Hepatocyte (in vitro differentiated cells): ENCODE data around the gene ATG16L2. TPM values are rescaled to one million over a fixed set of nuclear protein-coding genes. Genes with fewer than 3 reads are reported as not detected.

Experiments used
- DNase-seq: peaks from one replicate; pipeline ENCODE4 v3.0.0-alpha.2; 2016; ENCODE audit warnings: low spot score
- H2AFZ ChIP-seq: fragments of 200-600 bp; sonication (generic); 2 replicates; pipeline ENCODE4 v1.6.0; 2016; ENCODE audit warnings: antibody characterized with exemption, mild to moderate bottlenecking
- H3K27ac ChIP-seq: fragments of 200-600 bp; sonication (generic); 2 replicates; pipeline ENCODE4 v1.5.1; 2016; ENCODE audit warnings: mild to moderate bottlenecking
- H3K27me3 ChIP-seq: fragments of 200-600 bp; sonication (generic); 2 replicates; pipeline ENCODE4 v1.6.1; 2016
- H3K36me3 ChIP-seq: fragments of 200-600 bp; sonication (generic); replicated peaks from 2 replicates; pipeline ENCODE4 v1.5.1; 2016; ENCODE audit warnings: low read depth; ENCODE audit not compliant: insufficient read depth
- H3K4me1 ChIP-seq: fragments of 200-600 bp; sonication (generic); 2 replicates; pipeline ENCODE4 v1.5.1; 2016; ENCODE audit warnings: mild to moderate bottlenecking, moderate library complexity; ENCODE audit not compliant: insufficient read depth
- H3K4me2 ChIP-seq: fragments of 200-600 bp; sonication (generic); 2 replicates; pipeline ENCODE4 v1.6.0; 2016
- H3K4me3 ChIP-seq: fragments of 200-600 bp; sonication (generic); 2 replicates; pipeline ENCODE4 v1.5.1; 2016; ENCODE audit warnings: mild to moderate bottlenecking
- H3K79me2 ChIP-seq: fragments of 200-600 bp; sonication (generic); 2 replicates; pipeline ENCODE4 v1.6.0; 2017; ENCODE audit warnings: mild to moderate bottlenecking
- H3K9me2 ChIP-seq: fragments of 200-600 bp; sonication (generic); replicated peaks from 2 replicates; pipeline ENCODE4 v1.6.0; 2017; ENCODE audit warnings: mild to moderate bottlenecking; ENCODE audit not compliant: insufficient read depth
- H3K9me3 ChIP-seq: fragments of 200-600 bp; sonication (generic); 2 replicates; pipeline ENCODE4 v1.5.1; 2016; ENCODE audit warnings: low read depth, mild to moderate bottlenecking
- H4K20me1 ChIP-seq: fragments of 200-600 bp; sonication (generic); 2 replicates; pipeline ENCODE4 v1.6.0; 2016; ENCODE audit warnings: mild to moderate bottlenecking; ENCODE audit not compliant: insufficient read depth, poor library complexity, severe bottlenecking
- EZH2 ChIP-seq: fragments of 200-600 bp; sonication (generic); IDR thresholded peaks from 2 replicates; pipeline ENCODE4 v1.6.1; 2016; ENCODE audit warnings: antibody characterized with exemption, mild to moderate bottlenecking, borderline replicate concordance
- EZH2phosphoT487 ChIP-seq: fragments of 200-600 bp; sonication (generic); IDR thresholded peaks from one replicate; pipeline ENCODE4 v1.6.1; 2018; ENCODE audit warnings: antibody characterized with exemption, mild to moderate bottlenecking, low read depth, moderate library complexity; ENCODE audit not compliant: unreplicated experiment, severe bottlenecking
- WGBS: methylation state at CpG from one replicate; pipeline ENCODE4 v1.1.6; 2016; ENCODE audit warnings: low lambda C conversion rate; ENCODE audit errors: missing lambda C conversion rate; 5-methylcytosine and 5-hydroxymethylcytosine counted together
- polyA plus RNA-seq: library from polyadenylated mRNA; unstranded; fragments of >200 nt; fragmentation: Nextera tagmentation; extraction: Ambion mirVana; gene quantifications from 2 replicates; pipeline ENCODE4 v1.2.1, GENCODE V29; 2016
- total RNA-seq: library from RNA; depleted of rRNA; stranded (reverse); fragments of >200 nt; gene quantifications from 2 replicates; pipeline ENCODE4 v1.2.3, GENCODE V29; 2014
- TF ChIP-seq, protein P1 (sequence below): fragments of 200-600 bp; sonication (generic); IDR thresholded peaks from 2 replicates; pipeline ENCODE4 v1.5.1; 2016; ENCODE audit warnings: antibody characterized with exemption, mild to moderate bottlenecking; ENCODE audit not compliant: poor library complexity

Gene ATG16L2
- total and polyA plus RNA-seq, 2 experiments from 2014 or later, result 11.5 to 20.3 TPM

DNA sequence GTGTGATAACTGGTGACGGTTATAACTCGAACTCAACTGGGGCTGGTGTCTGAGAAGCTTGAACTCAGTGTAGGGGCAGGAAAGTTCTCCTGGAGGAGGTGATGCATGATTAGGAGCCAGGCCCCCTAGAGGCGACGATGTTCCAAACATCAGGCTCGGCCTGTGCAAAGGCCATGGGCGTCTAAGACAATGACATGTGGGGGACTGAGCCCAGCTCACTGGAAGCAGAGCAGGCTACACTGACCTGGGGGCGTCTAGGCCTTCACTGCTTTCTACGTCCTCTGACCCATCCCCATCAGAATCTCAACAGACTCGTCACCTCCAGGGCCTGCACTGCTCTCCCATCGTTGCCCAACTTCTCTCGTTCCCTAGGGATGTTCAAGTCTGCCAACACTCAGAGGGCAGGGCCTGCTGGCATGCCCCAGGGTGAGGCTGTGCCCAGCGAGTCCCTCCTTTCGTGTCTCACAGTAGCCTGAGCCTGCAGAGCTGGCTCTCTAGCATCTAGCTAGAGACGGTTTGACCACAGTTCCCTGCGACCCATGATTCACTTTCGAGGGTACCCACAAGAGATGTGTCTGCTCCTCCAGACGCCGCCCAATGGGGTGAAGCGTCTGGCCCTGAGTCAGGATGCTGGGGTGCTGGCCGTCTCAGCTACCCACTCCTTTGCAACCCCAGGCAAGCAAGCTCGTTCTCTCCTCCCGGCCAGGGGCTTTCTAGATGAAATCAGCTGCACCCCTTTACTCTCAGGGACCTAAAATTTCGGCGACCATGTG, 1.1 kb upstream of the ATG16L2 start:
- peak overlapping the region; percentile 98 for H3K4me3 ChIP-seq
- H3K9me3 ChIP-seq, result no peaks in the 10 kb centered on the region
- H3K79me2 ChIP-seq, result peaks cover 33% of the 10 kb centered on the region
- peak; percentile 49 for DNase-seq
- no peaks in the 10 kb centered on the region for H4K20me1 ChIP-seq
- H3K36me3 ChIP-seq, result no peaks in the 10 kb centered on the region
- H3K9me2 ChIP-seq, result no peaks in the 10 kb centered on the region
- H3K27ac ChIP-seq, result peak overlapping the region; percentile 99
- peak overlapping the region; percentile 95 for H2AFZ ChIP-seq
- peak overlapping the region; percentile 99 for H3K4me2 ChIP-seq
- H3K4me1 ChIP-seq, result peaks cover 28% of the 10 kb centered on the region
- 62% methylated on average over 24 of the region's 24 CpGs for WGBS
- TF ChIP-seq, protein P1, sequence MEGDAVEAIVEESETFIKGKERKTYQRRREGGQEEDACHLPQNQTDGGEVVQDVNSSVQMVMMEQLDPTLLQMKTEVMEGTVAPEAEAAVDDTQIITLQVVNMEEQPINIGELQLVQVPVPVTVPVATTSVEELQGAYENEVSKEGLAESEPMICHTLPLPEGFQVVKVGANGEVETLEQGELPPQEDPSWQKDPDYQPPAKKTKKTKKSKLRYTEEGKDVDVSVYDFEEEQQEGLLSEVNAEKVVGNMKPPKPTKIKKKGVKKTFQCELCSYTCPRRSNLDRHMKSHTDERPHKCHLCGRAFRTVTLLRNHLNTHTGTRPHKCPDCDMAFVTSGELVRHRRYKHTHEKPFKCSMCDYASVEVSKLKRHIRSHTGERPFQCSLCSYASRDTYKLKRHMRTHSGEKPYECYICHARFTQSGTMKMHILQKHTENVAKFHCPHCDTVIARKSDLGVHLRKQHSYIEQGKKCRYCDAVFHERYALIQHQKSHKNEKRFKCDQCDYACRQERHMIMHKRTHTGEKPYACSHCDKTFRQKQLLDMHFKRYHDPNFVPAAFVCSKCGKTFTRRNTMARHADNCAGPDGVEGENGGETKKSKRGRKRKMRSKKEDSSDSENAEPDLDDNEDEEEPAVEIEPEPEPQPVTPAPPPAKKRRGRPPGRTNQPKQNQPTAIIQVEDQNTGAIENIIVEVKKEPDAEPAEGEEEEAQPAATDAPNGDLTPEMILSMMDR, result peak; percentile 40
- no peak for TF ChIP-seq EZH2phosphoT487
- H3K27me3 ChIP-seq, result no peaks in the 10 kb centered on the region

DNA sequence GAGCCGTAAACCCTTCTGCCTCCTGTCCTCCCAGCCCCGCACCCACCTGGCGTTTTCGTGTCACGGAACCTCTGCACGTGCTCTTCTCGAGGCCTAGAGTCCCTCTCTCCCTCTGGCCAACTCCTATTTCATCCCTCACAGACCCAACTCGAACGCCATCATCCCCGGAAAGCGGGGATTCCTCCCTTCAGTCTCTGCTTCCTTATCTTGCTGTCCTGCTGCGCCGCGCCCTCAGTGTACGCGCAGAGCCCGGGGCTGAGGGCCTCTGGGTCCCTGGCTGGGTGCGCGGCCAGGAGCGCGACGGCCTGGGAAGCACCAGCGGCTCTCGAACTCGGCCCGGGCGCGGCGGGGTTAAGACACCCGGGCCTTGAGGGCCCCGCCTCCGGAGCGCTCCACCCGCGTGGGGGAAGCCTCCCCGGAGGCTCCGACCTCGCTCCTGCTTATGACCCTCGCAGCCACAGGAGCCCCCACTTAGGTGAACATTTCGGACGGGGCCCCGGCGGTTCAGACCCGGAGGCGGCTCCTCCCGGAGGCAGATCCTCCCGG, 398 bp upstream of the ATG16L2 start:
- Histone ChIP-seq H3K9me2 (no peaks in the 10 kb centered on the region), H3K9me3 (no peaks in the 10 kb centered on the region), H3K4me3 (peak overlapping the region; percentile 98), H3K79me2 (peaks cover 33% of the 10 kb centered on the region), H4K20me1 (no peaks in the 10 kb centered on the region), H2AFZ (peak overlapping the region; percentile 95), H3K27ac (peak overlapping the region; percentile 99), H3K4me1 (peaks cover 28% of the 10 kb centered on the region), H3K27me3 (no peaks in the 10 kb centered on the region), H3K4me2 (peak overlapping the region; percentile 99), H3K36me3 (no peaks in the 10 kb centered on the region)
- 2% methylated on average over 32 of the region's 47 CpGs for WGBS
- peak; percentile 91 for DNase-seq
- TF ChIP-seq, protein P1, result no peak
- TF ChIP-seq EZH2phosphoT487, result no peak
- no peak for TF ChIP-seq EZH2

DNA sequence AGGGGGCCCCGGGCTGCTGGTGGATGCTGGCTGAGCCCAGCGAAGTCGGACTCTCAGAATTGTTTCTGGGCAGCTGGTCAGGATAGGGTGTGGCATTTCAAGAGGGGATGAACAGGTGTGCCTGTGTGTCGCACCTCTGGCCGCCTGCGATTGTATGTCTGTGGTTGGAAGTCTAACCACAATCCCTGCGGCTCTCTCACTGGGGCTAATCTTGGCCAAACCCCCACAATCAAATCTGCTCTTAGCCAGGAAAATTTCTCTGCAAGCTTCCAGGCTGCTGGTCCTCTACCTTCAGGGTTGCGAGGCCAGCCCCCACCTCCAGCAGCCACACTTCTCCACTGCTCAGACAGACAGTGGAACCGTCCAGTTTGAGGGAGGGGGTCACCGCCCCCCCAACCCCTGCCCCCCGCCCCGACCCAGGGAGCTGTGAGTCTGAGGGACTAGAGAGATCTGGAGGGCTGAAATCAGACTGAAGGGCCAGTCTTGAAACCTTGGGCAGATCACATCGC, 953 bp downstream of the ATG16L2 start:
- Histone ChIP-seq H2AFZ (peak overlapping the region; percentile 95), H3K4me1 (peaks cover 28% of the 10 kb centered on the region), H4K20me1 (no peaks in the 10 kb centered on the region), H3K9me2 (no peaks in the 10 kb centered on the region), H3K9me3 (no peaks in the 10 kb centered on the region), H3K79me2 (peaks cover 33% of the 10 kb centered on the region), H3K27ac (peak overlapping the region; percentile 99), H3K36me3 (no peaks in the 10 kb centered on the region), H3K4me3 (peak overlapping the region; percentile 98), H3K4me2 (peak overlapping the region; percentile 99), H3K27me3 (no peaks in the 10 kb centered on the region)
- WGBS, result 48% methylated on average over 13 of the region's 13 CpGs
- no peak for DNase-seq
- TF ChIP-seq, protein P1, result no peak
- TF ChIP-seq EZH2 (no peak), EZH2phosphoT487 (no peak)
